Adrenal gland (tissue), 5 donors: Measurements from ENCODE around the gene OPCML.

Experiments
- CTCF ChIP-seq, 6 experiments: fragments of 450-650 bp in 4 of 6; fragments of 200-600 bp in 2 of 6; sonication (generic) in 1 of 6; IDR thresholded peaks; 1 replicate in 5 of 6; 2 replicates in 1 of 6; pipeline versions ENCODE4 v1.5.1 to v1.8.0; 2016 to 2021; ENCODE audit warnings: antibody characterized with exemption in 6 of 6, mild to moderate bottlenecking in 2 of 6, moderate library complexity in 1 of 6
- POLR2A ChIP-seq, 2 donors: fragments of 450-650 bp; IDR thresholded peaks; one replicate each; pipeline ENCODE4 v1.6.1; 2017; ENCODE audit warnings: antibody characterized with exemption in 2 of 2, mild to moderate bottlenecking in 2 of 2, moderate library complexity in 1 of 2
- donor health status: DM: no; HTN: no; CAD: no.

- TF ChIP-seq CTCF (IDR thresholded peaks at IDR 0.05): no peak
- TF ChIP-seq POLR2A (IDR thresholded peaks at IDR 0.05): no peak
Measured at GRCh38 chr11:132999031-132999430, 533.3 kb downstream of the OPCML start.
